Muscle of leg (tissue), 11 donors: ENCODE results near the gene FYN. TPM values are rescaled to one million over a fixed set of nuclear protein-coding genes. Genes with fewer than 3 reads are reported as not detected.

Experiments
- DNase-seq: peaks from one replicate; pipeline ENCODE4 v3.0.0; 2013
- H3K27ac ChIP-seq: one replicate; pipeline ENCODE4 v1.5.1; 2013; ENCODE audit warnings: mild to moderate bottlenecking, low read length, control low read depth
- H3K27me3 ChIP-seq: one replicate; pipeline ENCODE4 v1.6.1; 2013; ENCODE audit warnings: low read length; ENCODE audit not compliant: control insufficient read depth, insufficient read depth
- H3K36me3 ChIP-seq: one replicate; pipeline ENCODE4 v1.6.1; 2013; ENCODE audit warnings: low read length; ENCODE audit not compliant: control insufficient read depth, insufficient read depth
- H3K4me1 ChIP-seq: one replicate; pipeline ENCODE4 v1.6.1; 2013; ENCODE audit warnings: low read length; ENCODE audit not compliant: control insufficient read depth, insufficient read depth
- H3K4me3 ChIP-seq: one replicate; pipeline ENCODE4 v1.5.1; 2013; ENCODE audit warnings: low read length, control low read depth
- H3K9me3 ChIP-seq: replicated peaks from 2 replicates; pipeline ENCODE4 v1.6.1; 2013; ENCODE audit warnings: low read depth, low read length; ENCODE audit not compliant: control insufficient read depth
- WGBS: methylation state at CpG from one replicate; pipeline ENCODE4 v1.1.5; 2013; ENCODE audit warnings: missing lambda C conversion rate; ENCODE audit not compliant: insufficient coverage; 5-methylcytosine and 5-hydroxymethylcytosine counted together
- polyA plus RNA-seq, 8 donors: library from polyadenylated mRNA; unstranded; fragments of 120-200 nt; gene quantifications; one replicate each; pipeline versions ENCODE4 v1.2.1 to v1.2.3, GENCODE V29; 2013; ENCODE audit warnings: inconsistent platforms in 1 of 8, low replicate concordance in 1 of 8; ENCODE audit not compliant: insufficient read length in 8 of 8, insufficient read depth in 1 of 8
- total RNA-seq: library from RNA; stranded (reverse); fragments of 120-200 nt; gene quantifications from one replicate; pipeline ENCODE4 v1.2.4, GENCODE V29; 2013

Gene FYN
- total and polyA plus RNA-seq, 9 donors, result 97.1 to 181 (median 152) TPM

- Histone ChIP-seq H3K36me3 (no peaks in the 10 kb centered on the region), H3K27me3 (no peaks in the 10 kb centered on the region), H3K4me1 (peaks cover 32% of the 10 kb centered on the region), H3K4me3 (peak overlapping the region; percentile 1), H3K9me3 (no peaks in the 10 kb centered on the region), H3K27ac (peak overlapping the region; percentile 89)
- DNase-seq, result peak; percentile 95
- 34% methylated on average over 7 of the region's 17 CpGs for WGBS
Observed at GRCh38 chr6:111625461-111626391, 247.5 kb downstream of the FYN start.

GRCh38 chr6:111625099-111625416 is 248.2 kb downstream of the FYN start:
- Histone ChIP-seq H3K27me3 (no peaks in the 10 kb centered on the region), H3K36me3 (no peaks in the 10 kb centered on the region), H3K4me1 (peaks cover 30% of the 10 kb centered on the region), H3K4me3 (no peak overlapping the region), H3K27ac (peak overlapping the region; percentile 89), H3K9me3 (no peaks in the 10 kb centered on the region)
- WGBS, result no CpG with 5 or more reads among the region's 3 CpGs
- no peak for DNase-seq

GRCh38 chr6:111624401-111625098 is 248.7 kb downstream of the FYN start:
- Histone ChIP-seq H3K4me1 (peaks cover 32% of the 10 kb centered on the region), H3K27ac (peak overlapping the region; percentile 89), H3K4me3 (no peak overlapping the region), H3K9me3 (no peaks in the 10 kb centered on the region), H3K27me3 (no peaks in the 10 kb centered on the region), H3K36me3 (no peaks in the 10 kb centered on the region)
- no peak for DNase-seq
- WGBS, result 100% methylated on average over 1 of the region's 4 CpGs

GRCh38 chr6:111623046-111623718 is 250.1 kb downstream of the FYN start:
- H3K36me3 ChIP-seq, result no peaks in the 10 kb centered on the region
- DNase-seq, result no peak
- no peak overlapping the region for H3K27ac ChIP-seq
- H3K4me1 ChIP-seq, result peaks cover 28% of the 10 kb centered on the region
- 65% methylated on average over 3 of the region's 9 CpGs for WGBS
- H3K27me3 ChIP-seq, result no peaks in the 10 kb centered on the region
- no peak overlapping the region for H3K4me3 ChIP-seq
- H3K9me3 ChIP-seq, result no peaks in the 10 kb centered on the region

GRCh38 chr6:111620169-111620568 is 253.1 kb downstream of the FYN start:
- Histone ChIP-seq H3K4me1 (peaks cover 19% of the 10 kb centered on the region), H3K36me3 (no peaks in the 10 kb centered on the region), H3K27ac (no peak overlapping the region), H3K9me3 (no peaks in the 10 kb centered on the region), H3K27me3 (no peaks in the 10 kb centered on the region), H3K4me3 (no peak overlapping the region)
- DNase-seq, result no peak

- Histone ChIP-seq H3K9me3 (no peaks in the 10 kb centered on the region), H3K36me3 (no peaks in the 10 kb centered on the region), H3K27ac (no peak overlapping the region), H3K4me1 (peaks cover 17% of the 10 kb centered on the region), H3K27me3 (no peaks in the 10 kb centered on the region), H3K4me3 (no peak overlapping the region)
- no CpG with 5 or more reads among the region's 6 CpGs for WGBS
- no peak for DNase-seq
Observed at GRCh38 chr6:111618407-111618806, 254.8 kb downstream of the FYN start.

GRCh38 chr6:111617149-111617548 is 256.1 kb downstream of the FYN start:
- no peak for DNase-seq
- no peaks in the 10 kb centered on the region for H3K27me3 ChIP-seq
- WGBS, result 83% methylated on average over 1 of the region's 5 CpGs
- no peaks in the 10 kb centered on the region for H3K9me3 ChIP-seq
- no peaks in the 10 kb centered on the region for H3K36me3 ChIP-seq
- no peak overlapping the region for H3K4me3 ChIP-seq
- peaks cover 17% of the 10 kb centered on the region for H3K4me1 ChIP-seq
- no peak overlapping the region for H3K27ac ChIP-seq

GRCh38 chr6:111615916-111616612 is 257.2 kb downstream of the FYN start:
- no peak for DNase-seq
- 40% methylated on average over 5 of the region's 12 CpGs for WGBS
- H3K4me3 ChIP-seq, result no peak overlapping the region
- peaks cover 17% of the 10 kb centered on the region for H3K4me1 ChIP-seq
- no peaks in the 10 kb centered on the region for H3K36me3 ChIP-seq
- no peaks in the 10 kb centered on the region for H3K27me3 ChIP-seq
- peak overlapping the region; percentile 15 for H3K27ac ChIP-seq
- no peaks in the 10 kb centered on the region for H3K9me3 ChIP-seq

- DNase-seq, result no peak
Observed at GRCh38 chr6:111614833-111615582, 258.2 kb downstream of the FYN start.

More at GRCh38 chr6:111614833-111615582, 258.2 kb downstream of the FYN start:
- H3K27me3 ChIP-seq, result no peaks in the 10 kb centered on the region
- no peaks in the 10 kb centered on the region for H3K36me3 ChIP-seq
- no peak overlapping the region for H3K4me3 ChIP-seq
- peaks cover 17% of the 10 kb centered on the region for H3K4me1 ChIP-seq
- WGBS, result 25% methylated on average over 9 of the region's 12 CpGs
- H3K27ac ChIP-seq, result peak overlapping the region; percentile 15
- no peaks in the 10 kb centered on the region for H3K9me3 ChIP-seq
